Hematopoietic multipotent progenitor cell treated with erythropoietin and hydrocortisone succinate and interleukin-3 and kit ligand, for 15 days (in vitro differentiated cells): Measurements from ENCODE around the gene MTCH1.
A peak's percentile ranks its signal among the peaks of the same experiment; 100 is the strongest.
"Not testable (repeated sequence)": the region's sequence is repeated elsewhere in the genome, so short reads cannot be mapped to it uniquely, and the experiment has no call there.

Source experiments
- DNase-seq: peaks from one replicate; pipeline ENCODE4 v3.0.0-alpha.2; 2015; ENCODE audit warnings: low spot score

The MTCH1 gene

DNA sequence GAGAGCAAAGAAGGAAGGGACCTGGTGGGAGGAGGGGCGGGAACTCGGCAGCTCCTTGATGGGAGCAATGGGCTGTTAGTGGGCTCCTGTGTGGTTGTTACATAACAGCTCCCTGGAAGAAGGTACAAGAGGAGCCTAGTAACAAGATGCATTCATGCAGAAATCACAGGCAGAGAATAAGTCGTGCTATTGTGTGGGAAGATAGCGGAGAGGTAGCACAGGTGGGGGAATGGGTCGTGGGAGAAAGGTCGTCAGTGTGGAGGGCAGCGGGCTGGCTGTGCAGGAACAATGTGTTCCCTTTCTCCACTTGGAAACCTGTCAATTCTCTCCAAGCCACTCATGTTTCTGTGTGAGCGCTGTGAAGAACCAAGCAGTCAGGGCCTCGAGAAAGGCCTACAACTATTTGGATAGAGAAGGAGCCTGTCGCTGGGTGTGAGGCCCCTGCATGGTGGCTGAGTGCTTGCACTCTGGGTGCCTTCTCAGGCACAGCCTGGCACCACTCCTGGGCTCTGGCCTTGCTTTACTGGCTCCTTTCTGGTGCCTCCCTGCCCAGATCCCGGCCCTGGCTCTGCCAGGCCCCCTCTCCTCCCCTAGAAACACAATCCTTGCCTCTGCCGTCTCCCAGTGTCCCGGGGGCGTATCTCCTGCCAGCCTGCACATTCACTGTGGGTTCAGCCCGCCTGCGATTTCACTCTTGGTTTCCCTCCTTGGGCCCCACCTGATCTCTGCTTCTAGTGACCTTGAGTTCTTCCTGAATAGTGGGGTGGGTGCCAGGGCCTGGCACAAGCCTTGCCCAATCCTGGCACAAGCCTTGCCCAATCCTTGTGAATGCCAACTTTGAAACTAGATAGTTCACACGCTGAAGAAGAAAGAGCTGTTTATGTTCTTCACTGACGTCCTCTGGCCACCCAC, 12.1 kb upstream of the MTCH1 start:
- DNase-seq = no peak

- not testable (repeated sequence) for DNase-seq
These were observed 4.4 kb upstream of the MTCH1 start for GRCh38 chr6:36990401-36990800.

DNA sequence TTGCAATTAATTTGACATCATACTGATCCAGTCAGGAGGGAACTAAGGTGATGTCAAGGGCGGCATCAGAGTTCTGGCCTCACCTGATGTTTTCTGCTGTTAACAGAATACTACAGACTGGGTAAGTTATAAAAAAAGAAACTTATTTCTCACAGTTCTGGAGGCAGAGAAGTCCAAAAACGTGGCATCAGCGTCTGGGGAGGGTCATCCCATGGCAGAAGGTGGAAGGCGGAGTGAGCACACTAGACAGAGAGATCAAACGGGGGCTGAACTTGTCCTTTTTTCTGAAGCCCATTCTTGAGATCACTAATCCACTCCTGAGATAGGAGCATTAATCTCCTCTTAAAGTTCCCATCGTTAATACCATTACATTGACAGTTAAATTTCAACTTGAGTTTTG, 3.3 kb upstream of the MTCH1 start:
- no peak for DNase-seq

DNA sequence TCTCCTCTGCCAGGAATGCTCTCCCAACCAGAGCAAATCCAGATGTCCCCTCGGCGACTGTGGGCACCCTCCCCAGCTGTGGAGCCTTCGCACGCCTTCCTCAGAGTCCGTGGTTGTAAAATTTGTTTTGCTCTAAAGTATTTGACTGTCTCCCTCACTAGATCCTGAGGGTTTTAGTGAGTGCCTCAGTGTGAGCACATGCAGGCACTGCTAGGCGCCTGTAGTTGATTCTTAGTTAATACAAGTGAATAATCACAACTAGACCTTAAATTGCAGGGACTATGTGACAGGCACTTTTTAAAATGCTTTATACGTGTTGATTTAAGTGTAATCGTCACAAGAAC, 680 bp upstream of the MTCH1 start:
- DNase-seq = no peak

GRCh38 chr6:36985417-36985807, 584 bp downstream of the MTCH1 start:
- no peak for DNase-seq

DNA sequence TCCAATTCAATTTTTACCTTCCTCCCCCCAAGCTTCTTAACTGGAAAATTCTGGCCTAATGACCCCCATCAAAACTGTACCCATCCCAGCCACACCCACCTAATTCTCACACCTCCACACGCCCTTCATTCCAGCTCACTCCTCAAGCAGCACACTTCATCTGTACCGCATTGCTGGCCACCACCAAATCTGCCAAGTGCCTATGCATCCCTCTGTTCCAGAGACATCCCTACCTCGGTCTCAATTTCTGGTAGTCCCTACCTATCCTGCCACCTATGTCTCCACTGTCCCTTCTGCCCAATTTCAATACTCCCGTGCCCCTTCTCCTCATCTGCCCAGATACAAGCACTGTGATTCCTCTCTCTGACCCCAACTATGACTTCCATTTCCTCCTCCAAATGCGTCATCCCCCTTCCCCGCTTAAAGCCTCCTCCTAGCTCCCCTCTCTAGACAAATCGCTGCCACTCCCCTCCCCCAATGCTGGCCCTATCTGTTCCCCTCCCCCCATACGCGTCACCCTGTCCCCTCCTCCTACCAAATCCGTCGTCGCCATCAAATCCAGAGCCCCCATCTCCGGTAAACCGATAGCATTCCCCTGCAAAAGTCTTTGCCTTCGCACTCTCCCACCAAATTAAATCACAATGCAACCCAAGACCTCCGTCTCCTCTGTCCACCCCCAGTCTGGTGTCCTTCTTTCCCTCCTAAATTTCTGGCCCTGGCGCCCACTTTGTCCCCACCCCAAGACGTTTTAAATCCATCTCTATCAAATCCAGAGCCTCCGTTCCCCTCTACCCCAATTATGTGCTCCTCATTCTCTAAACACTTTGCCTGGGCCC, 1.2 kb downstream of the MTCH1 start:
- no peak for DNase-seq

DNA sequence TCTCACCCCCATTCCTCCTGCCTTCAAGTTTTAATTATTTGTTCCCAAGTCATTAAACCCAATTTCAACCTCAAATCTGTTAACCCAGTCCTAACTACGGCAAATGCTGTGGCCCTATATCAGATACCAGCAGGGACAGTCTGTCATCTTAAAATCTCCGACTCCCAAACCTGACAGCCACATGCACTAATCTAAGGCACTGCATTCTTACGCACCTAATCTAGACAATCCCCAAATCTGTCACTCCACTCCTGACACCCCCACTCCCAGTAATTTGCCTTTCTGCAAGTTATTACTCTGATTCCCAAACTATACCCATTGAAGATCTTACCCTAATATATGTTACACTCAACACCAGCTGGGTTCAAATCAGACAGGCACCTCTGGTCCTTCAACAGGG, 2.5 kb downstream of the MTCH1 start:
- DNase-seq = no peak

DNA sequence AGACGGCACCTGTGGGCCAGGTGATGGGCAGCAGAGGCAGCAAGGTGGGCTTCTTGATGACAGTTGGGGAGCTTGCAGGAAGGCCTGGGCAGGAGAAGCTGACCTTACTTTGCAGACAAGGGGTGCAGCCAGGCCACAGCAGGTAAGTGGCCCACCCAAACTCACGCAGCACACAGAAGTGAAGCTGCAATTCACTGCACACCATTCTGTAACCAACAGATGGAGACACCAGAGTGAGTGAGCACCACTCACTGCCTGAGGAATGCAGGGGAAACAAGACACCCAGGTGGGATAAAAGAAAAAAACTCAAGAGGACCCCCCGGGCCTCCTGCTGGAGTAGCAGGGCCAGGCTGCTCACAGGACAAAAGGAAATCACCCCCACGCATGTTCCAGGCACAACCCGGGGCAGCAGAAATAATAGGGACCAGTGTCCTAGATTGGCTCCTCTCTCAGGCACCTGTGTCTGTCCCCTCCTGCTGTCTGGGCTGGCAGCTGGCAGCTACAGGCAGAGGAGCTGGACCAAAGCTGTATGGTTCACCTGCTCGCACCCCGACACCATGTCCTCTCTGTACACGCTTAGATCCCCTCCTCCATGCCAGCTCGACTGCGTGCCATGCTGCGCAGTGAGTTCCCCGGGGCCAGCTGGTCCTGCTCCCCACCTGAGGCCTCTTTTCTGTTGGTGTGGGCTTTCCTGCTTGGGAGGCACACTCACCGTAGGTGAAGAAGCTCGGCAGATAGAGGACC, 4.9 kb downstream of the MTCH1 start:
- no peak for DNase-seq

GRCh38 chr6:36980129-36980528, 5.9 kb downstream of the MTCH1 start:
- DNase-seq = no peak

- DNase-seq = peak; percentile 76
These were observed 6.7 kb downstream of the MTCH1 start for GRCh38 chr6:36979347-36979742.

- peak; percentile 72 for DNase-seq
These were observed 7.3 kb downstream of the MTCH1 start for GRCh38 chr6:36978421-36979346.

DNA sequence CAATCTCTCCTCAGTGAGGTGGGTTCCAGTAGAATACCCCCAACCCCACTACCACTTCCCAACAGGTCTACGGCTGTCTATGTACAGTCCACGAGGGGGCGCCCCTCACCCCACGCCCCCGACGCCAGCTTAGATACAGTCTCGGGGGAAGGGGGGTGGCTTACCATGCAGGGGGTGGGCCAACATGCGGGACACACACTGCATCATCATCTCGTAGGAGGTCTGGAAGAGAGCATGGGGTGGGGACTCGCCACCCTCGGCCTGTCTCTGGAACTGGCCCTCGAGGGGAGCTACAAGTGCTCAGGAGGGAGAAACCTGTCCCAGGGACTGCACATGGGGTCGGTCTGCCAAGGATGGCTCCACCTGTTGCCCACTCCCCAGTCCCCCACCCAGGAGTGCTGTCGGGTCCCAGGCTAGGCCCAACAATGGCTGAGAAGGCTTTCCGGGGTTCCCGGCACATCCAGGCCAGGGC, 8.5 kb downstream of the MTCH1 start:
- peak; percentile 42 for DNase-seq

GRCh38 chr6:36976931-36977330, 9.1 kb downstream of the MTCH1 start:
- DNase-seq = no peak

GRCh38 chr6:36976509-36976908, 9.5 kb downstream of the MTCH1 start:
- DNase-seq = no peak

- peak; percentile 82 for DNase-seq
These were observed 10.1 kb downstream of the MTCH1 start for GRCh38 chr6:36976007-36976264.

DNA sequence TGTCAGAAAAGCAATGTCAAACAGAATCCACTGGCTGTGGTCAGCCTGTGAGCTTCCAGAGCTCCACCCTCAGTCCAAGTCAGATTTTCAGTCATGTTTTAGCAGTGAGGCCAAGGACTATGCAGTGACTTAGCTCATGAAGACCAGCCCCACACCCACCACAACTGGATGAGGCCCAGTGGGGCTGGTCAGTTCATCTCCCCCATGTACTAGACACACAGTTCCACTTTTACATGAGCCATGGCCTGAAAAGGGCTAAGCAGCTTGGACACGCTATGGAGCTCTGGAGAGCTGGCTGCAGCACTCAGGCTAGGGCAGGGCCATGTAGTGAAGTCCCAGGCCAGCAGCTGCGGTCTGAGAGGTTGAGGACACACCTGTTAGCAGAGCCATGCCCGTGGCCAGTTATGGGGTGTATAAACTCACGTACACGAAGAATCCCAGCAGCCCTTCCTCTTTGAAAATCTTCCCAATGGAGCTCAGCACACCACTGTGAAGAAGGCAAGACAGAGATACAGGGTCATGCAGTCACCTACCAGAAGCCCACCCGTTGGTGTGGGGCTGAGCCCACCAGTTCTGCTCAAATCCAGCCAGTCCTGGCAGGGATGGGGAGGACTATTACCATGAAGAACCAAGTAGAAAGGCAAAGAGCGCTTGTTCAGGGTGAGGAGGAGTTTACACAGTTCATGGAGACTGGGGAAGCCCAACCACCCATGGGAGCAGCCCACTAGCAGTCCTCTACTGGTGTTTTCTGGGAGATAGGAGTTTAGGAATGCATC, 10.6 kb downstream of the MTCH1 start:
- no peak for DNase-seq

DNA sequence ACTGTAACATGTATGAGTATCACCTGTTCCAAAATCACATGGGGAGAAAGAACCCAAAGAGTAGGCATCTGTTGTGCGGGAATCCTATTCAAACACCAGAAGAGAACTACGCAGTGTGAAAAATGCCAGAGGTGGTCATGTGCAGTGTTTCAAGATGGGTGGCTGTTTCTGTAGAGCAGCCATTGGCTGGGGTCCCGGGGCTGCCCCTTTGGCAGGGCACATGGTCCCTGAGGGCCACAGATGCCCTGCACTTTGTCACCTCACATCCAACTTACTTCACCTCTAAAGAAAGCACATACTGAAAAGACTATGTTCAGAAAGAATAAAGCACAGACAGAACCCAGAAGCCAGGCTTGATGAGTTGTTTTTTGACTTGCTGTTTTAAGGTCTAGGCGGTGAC, 12.3 kb downstream of the MTCH1 start:
- no peak for DNase-seq

- no peak for DNase-seq
These were observed 12.8 kb downstream of the MTCH1 start for GRCh38 chr6:36973190-36973589.

GRCh38 chr6:36971921-36972673, 13.9 kb downstream of the MTCH1 start:
- DNase-seq = no peak
